HepG2 (cell line): ENCODE results near the gene FBXL12. TPM values are rescaled to one million over a fixed set of nuclear protein-coding genes. Genes with fewer than 3 reads are reported as not detected.
A peak's percentile ranks its signal among the peaks of the same experiment; 100 is the strongest.

Experiments used
- CREB1 ChIP-seq, 2 experiments: fragments of 450-650 bp in 1 of 2; IDR thresholded peaks; 2 replicates each; pipeline ENCODE4 v1.6.1; 2016 to 2017; ENCODE audit warnings: control low read depth in 1 of 2, mild to moderate bottlenecking in 1 of 2, missing compliant biosample characterization in 1 of 2, missing genetic modification characterization in 1 of 2
- FOXM1 ChIP-seq: sonication (generic); formaldehyde crosslinking; IDR thresholded peaks from 2 replicates; pipeline ENCODE4 v1.5.0; 2020; ENCODE audit warnings: missing genetic modification reagents
- HOXA5 ChIP-seq: sonication (generic); formaldehyde crosslinking; IDR thresholded peaks from 2 replicates; pipeline ENCODE4 v1.4.0; 2020; ENCODE audit warnings: missing genetic modification reagents
- NR3C1 ChIP-seq: sonication (generic); formaldehyde crosslinking; IDR thresholded peaks from 2 replicates; pipeline ENCODE4 v1.4.0; 2020; ENCODE audit warnings: missing genetic modification reagents
- NRL ChIP-seq: sonication (generic); formaldehyde crosslinking; IDR thresholded peaks from 2 replicates; pipeline ENCODE4 v1.5.0; 2020; ENCODE audit warnings: missing genetic modification reagents, mild to moderate bottlenecking, moderate library complexity, borderline replicate concordance
- RFX1 ChIP-seq: fragments of 450-650 bp; IDR thresholded peaks from 2 replicates; pipeline ENCODE4 v1.6.1; 2017
- SIN3B ChIP-seq: fragments of 150-350 bp; IDR thresholded peaks from 2 replicates; pipeline ENCODE4 v1.6.1; 2014; ENCODE audit warnings: low read length
- STAG1 ChIP-seq: sonication (generic); formaldehyde crosslinking; IDR thresholded peaks from 2 replicates; pipeline ENCODE4 v1.4.0; 2020; ENCODE audit warnings: missing genetic modification reagents
- ZBTB1 ChIP-seq: sonication (generic); formaldehyde crosslinking; IDR thresholded peaks from 2 replicates; pipeline ENCODE4 v1.4.0; 2020; ENCODE audit warnings: missing genetic modification reagents, borderline replicate concordance
- ZMYM2 ChIP-seq: sonication (generic); formaldehyde crosslinking; IDR thresholded peaks from 2 replicates; pipeline ENCODE4 v1.8.0; 2022; ENCODE audit warnings: mild to moderate bottlenecking, missing genetic modification reagents
- ZNF12 ChIP-seq: sonication (generic); formaldehyde crosslinking; IDR thresholded peaks from 2 replicates; pipeline ENCODE4 v1.5.0; 2020; ENCODE audit warnings: missing genetic modification reagents
- ZNF510 ChIP-seq: sonication (generic); formaldehyde crosslinking; IDR thresholded peaks from 2 replicates; pipeline ENCODE4 v1.4.0; 2020; ENCODE audit warnings: low read depth, mild to moderate bottlenecking, missing genetic modification reagents
- ZNF614 ChIP-seq: IDR thresholded peaks from 2 replicates; pipeline ENCODE4 v1.6.1; 2018; ENCODE audit warnings: missing biosample characterization, missing genetic modification reagents, inconsistent platforms, borderline replicate concordance
- ZNF652 ChIP-seq: IDR thresholded peaks from 2 replicates; pipeline ENCODE4 v1.6.1; 2016; ENCODE audit warnings: low read depth, borderline replicate concordance
- ZNF670 ChIP-seq: sonication (generic); formaldehyde crosslinking; IDR thresholded peaks from 2 replicates; pipeline ENCODE4 v1.8.0; 2022; ENCODE audit warnings: mild to moderate bottlenecking, missing genetic modification reagents, borderline replicate concordance
- polyA plus RNA-seq, 8 experiments: library from polyadenylated mRNA; depleted of rRNA in 3 of 8; stranded (reverse) in 7 of 8; unstranded in 1 of 8; fragments of >200 nt; fragmentation: Illumina TruSeq in 4 of 8; extraction: Trizol in 4 of 8; gene quantifications; 2 replicates each; pipeline versions ENCODE4 v1.2.1 to v1.2.3, GENCODE V29; 2011 to 2016; ENCODE audit warnings: low read depth in 4 of 8, missing spikeins in 1 of 8, mixed read lengths in 1 of 8; ENCODE audit not compliant: insufficient read depth in 1 of 8
- total RNA-seq, 5 experiments: library from RNA; depleted of rRNA; stranded (reverse); fragments of >200 nt; fragmentation: Illumina TruSeq; extraction: Trizol; gene quantifications; 2 replicates each; pipeline ENCODE4 v1.2.3, GENCODE V29; 2016; ENCODE audit warnings: low read depth in 1 of 5
- TF ChIP-seq, protein P1 (sequence below): IDR thresholded peaks from 2 replicates; pipeline ENCODE4 v1.4.0; 2020; ENCODE audit warnings: mild to moderate bottlenecking, missing genetic modification reagents
- TF ChIP-seq, protein P2 (sequence below): sonication (generic); formaldehyde crosslinking; IDR thresholded peaks from 2 replicates; pipeline ENCODE4 v1.4.0; 2020; ENCODE audit warnings: mild to moderate bottlenecking, low read depth, missing genetic modification reagents
- TF ChIP-seq, protein P3 (sequence below): sonication (generic); formaldehyde crosslinking; IDR thresholded peaks from 2 replicates; pipeline ENCODE4 v1.5.0; 2020; ENCODE audit warnings: missing genetic modification reagents, mild to moderate bottlenecking, borderline replicate concordance
- TF ChIP-seq, protein P4 (sequence below): sonication (generic); formaldehyde crosslinking; IDR thresholded peaks from 2 replicates; pipeline ENCODE4 v1.8.0; 2022; ENCODE audit warnings: missing genetic modification reagents, mild to moderate bottlenecking, moderate library complexity, borderline replicate concordance

FBXL12 gene
- total and polyA plus RNA-seq, 2 of the 13 experiments (the other 11 are each of a cell fraction or from before 2014, with no cell fraction given) = 20.4 to 23.1 TPM

DNA sequence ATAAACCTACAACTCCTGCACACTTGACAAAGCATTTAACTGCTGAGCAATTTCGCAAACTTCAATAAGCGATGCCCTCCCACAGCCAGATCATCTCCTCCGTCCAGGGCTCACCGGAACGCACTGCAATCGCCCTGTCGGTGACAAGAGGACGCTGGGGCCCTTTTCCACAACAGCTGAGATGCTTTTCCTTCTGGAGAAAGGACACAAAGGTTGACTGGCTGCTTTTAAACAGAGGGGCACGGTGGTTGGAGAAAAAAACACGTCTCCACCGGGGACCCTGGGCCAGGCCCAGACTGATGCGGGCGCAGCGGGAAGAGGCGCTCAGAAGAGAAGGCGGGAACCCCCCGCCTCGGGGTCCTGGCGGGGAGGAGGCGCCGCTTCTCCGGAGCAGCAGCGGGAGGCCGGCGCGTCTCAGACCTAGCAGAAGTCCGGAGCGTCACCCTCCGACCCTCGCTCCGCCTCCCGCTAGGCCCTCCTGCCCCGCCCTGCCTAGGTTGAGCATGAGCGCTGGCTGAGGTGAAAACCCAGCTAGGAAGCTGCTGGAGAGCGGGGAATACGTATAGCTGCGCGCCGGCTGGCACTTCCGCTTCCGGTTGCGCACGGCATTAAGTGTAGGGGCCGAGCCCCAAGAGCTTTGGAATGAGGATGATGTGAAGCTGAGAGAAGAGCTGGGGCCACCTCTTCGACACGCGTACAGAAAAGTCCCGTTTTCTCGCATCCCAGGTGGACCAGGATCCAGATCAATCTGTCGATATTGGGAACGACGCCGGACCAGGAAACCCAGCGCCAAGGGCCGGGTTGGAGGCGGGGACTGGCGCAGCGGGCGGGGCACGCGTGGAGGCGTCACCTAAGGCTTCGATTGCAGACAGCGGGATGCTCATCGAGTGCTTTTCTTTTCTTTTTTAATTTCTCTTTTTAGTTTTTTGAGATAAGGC, 50.4 kb downstream of the FBXL12 start, which contains the start of gene ZNF846 (continued):
- TF ChIP-seq, protein P1, sequence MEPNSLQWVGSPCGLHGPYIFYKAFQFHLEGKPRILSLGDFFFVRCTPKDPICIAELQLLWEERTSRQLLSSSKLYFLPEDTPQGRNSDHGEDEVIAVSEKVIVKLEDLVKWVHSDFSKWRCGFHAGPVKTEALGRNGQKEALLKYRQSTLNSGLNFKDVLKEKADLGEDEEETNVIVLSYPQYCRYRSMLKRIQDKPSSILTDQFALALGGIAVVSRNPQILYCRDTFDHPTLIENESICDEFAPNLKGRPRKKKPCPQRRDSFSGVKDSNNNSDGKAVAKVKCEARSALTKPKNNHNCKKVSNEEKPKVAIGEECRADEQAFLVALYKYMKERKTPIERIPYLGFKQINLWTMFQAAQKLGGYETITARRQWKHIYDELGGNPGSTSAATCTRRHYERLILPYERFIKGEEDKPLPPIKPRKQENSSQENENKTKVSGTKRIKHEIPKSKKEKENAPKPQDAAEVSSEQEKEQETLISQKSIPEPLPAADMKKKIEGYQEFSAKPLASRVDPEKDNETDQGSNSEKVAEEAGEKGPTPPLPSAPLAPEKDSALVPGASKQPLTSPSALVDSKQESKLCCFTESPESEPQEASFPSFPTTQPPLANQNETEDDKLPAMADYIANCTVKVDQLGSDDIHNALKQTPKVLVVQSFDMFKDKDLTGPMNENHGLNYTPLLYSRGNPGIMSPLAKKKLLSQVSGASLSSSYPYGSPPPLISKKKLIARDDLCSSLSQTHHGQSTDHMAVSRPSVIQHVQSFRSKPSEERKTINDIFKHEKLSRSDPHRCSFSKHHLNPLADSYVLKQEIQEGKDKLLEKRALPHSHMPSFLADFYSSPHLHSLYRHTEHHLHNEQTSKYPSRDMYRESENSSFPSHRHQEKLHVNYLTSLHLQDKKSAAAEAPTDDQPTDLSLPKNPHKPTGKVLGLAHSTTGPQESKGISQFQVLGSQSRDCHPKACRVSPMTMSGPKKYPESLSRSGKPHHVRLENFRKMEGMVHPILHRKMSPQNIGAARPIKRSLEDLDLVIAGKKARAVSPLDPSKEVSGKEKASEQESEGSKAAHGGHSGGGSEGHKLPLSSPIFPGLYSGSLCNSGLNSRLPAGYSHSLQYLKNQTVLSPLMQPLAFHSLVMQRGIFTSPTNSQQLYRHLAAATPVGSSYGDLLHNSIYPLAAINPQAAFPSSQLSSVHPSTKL (CRISPR knock-in tag) = 0 out of 2 replicates have a peak, but pooled peaks have one; percentile 59
- TF ChIP-seq ZNF12 (CRISPR knock-in tag) (peak; percentile 60; the same call in 1 of the 2 replicates), ZMYM2 (CRISPR knock-in tag) (no peak), STAG1 (CRISPR knock-in tag) (no peak), NR3C1 (CRISPR knock-in tag) (no peak), RFX1 (no peak), FOXM1 (CRISPR knock-in tag) (no peak), ZNF670 (CRISPR knock-in tag) (0 out of 2 replicates have a peak, but pooled peaks have one; percentile 19), NRL (peak; percentile 44; the same call in 1 of the 2 replicates), ZBTB1 (no peak), CREB1 (IDR thresholded peaks at IDR 0.05) (peak; percentile 52), CREB1 (CRISPR knock-in tag; IDR thresholded peaks at IDR 0.05) (peak; percentile 92), ZNF510 (CRISPR knock-in tag) (no peak), ZNF652 (CRISPR knock-in tag) (no peak), ZNF614 (CRISPR knock-in tag) (peak; percentile 95), HOXA5 (CRISPR knock-in tag) (0 out of 2 replicates have a peak, but pooled peaks have one; percentile 85), SIN3B (peak; percentile 75)
- TF ChIP-seq, protein P2, sequence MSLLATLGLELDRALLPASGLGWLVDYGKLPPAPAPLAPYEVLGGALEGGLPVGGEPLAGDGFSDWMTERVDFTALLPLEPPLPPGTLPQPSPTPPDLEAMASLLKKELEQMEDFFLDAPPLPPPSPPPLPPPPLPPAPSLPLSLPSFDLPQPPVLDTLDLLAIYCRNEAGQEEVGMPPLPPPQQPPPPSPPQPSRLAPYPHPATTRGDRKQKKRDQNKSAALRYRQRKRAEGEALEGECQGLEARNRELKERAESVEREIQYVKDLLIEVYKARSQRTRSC (CRISPR knock-in tag) = 0 out of 2 replicates have a peak, but pooled peaks have one; percentile 38
- TF ChIP-seq, protein P3, sequence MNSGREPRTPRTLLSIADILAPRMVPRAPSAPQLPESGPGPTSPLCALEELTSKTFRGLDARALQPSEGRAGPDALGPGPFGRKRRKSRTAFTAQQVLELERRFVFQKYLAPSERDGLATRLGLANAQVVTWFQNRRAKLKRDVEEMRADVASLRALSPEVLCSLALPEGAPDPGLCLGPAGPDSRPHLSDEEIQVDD (CRISPR knock-in tag) = no peak
- TF ChIP-seq, protein P4, sequence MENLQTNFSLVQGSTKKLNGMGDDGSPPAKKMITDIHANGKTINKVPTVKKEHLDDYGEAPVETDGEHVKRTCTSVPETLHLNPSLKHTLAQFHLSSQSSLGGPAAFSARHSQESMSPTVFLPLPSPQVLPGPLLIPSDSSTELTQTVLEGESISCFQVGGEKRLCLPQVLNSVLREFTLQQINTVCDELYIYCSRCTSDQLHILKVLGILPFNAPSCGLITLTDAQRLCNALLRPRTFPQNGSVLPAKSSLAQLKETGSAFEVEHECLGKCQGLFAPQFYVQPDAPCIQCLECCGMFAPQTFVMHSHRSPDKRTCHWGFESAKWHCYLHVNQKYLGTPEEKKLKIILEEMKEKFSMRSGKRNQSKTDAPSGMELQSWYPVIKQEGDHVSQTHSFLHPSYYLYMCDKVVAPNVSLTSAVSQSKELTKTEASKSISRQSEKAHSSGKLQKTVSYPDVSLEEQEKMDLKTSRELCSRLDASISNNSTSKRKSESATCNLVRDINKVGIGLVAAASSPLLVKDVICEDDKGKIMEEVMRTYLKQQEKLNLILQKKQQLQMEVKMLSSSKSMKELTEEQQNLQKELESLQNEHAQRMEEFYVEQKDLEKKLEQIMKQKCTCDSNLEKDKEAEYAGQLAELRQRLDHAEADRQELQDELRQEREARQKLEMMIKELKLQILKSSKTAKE = no peak
